ENCODE measurements around the gene CDH24. TPM values are rescaled to one million over a fixed set of nuclear protein-coding genes. Genes with fewer than 3 reads are reported as not detected.

Gene CDH24
- total RNA-seq, 1 experiment from 2014 or later: 5.0 TPM

DNA sequence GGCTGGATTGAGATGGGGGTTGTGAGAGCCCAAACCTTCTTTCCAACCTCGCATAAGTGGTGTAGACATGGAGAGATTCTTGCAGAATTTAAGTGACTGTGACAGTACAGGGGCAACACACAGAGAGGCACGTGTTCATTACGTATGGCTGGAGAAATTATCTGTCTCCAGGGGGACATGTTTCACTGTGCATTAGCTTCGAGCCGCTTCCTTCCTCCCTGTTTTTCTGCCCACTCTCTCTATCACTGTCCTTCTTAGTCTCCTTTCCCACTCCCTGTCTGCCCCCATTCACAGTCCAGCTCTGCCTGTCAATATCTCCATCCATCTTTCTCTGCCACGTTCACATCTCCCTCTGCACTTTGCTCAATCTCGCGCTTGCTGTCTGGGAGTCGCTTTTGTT is 35.9 kb downstream of the CDH24 start:
- no peaks in the 10 kb centered on the region for H3K4me1 Mint-ChIP-seq (ENCODE audit: low read depth, unreplicated experiment)
- CTCF ChIA-PET: no interaction called here
- peaks cover 9% of the 10 kb centered on the region for H3K36me3 Mint-ChIP-seq (ENCODE audit: insufficient read depth, unreplicated experiment)
- H3K4me3 Mint-ChIP-seq (ENCODE audit: low read depth, unreplicated experiment): no peak overlapping the region
- no peaks in the 10 kb centered on the region for H3K9me3 Mint-ChIP-seq (ENCODE audit: low read depth, unreplicated experiment)
- TF ChIP-seq, protein P1, sequence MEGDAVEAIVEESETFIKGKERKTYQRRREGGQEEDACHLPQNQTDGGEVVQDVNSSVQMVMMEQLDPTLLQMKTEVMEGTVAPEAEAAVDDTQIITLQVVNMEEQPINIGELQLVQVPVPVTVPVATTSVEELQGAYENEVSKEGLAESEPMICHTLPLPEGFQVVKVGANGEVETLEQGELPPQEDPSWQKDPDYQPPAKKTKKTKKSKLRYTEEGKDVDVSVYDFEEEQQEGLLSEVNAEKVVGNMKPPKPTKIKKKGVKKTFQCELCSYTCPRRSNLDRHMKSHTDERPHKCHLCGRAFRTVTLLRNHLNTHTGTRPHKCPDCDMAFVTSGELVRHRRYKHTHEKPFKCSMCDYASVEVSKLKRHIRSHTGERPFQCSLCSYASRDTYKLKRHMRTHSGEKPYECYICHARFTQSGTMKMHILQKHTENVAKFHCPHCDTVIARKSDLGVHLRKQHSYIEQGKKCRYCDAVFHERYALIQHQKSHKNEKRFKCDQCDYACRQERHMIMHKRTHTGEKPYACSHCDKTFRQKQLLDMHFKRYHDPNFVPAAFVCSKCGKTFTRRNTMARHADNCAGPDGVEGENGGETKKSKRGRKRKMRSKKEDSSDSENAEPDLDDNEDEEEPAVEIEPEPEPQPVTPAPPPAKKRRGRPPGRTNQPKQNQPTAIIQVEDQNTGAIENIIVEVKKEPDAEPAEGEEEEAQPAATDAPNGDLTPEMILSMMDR (IDR thresholded peaks at IDR 0.05; ENCODE audit: unreplicated experiment): no peak
- no TSS peak for BruUV-seq (replicated peaks)
- no peak overlapping the region for H3K27ac Mint-ChIP-seq (ENCODE audit: unreplicated experiment)
- H3K27me3 Mint-ChIP-seq (ENCODE audit: unreplicated experiment): no peaks in the 10 kb centered on the region
- intact Hi-C loops (cut with micrococcal nuclease; ENCODE audit: unreplicated experiment): no loop called here
- no peak for DNase-seq

DNA sequence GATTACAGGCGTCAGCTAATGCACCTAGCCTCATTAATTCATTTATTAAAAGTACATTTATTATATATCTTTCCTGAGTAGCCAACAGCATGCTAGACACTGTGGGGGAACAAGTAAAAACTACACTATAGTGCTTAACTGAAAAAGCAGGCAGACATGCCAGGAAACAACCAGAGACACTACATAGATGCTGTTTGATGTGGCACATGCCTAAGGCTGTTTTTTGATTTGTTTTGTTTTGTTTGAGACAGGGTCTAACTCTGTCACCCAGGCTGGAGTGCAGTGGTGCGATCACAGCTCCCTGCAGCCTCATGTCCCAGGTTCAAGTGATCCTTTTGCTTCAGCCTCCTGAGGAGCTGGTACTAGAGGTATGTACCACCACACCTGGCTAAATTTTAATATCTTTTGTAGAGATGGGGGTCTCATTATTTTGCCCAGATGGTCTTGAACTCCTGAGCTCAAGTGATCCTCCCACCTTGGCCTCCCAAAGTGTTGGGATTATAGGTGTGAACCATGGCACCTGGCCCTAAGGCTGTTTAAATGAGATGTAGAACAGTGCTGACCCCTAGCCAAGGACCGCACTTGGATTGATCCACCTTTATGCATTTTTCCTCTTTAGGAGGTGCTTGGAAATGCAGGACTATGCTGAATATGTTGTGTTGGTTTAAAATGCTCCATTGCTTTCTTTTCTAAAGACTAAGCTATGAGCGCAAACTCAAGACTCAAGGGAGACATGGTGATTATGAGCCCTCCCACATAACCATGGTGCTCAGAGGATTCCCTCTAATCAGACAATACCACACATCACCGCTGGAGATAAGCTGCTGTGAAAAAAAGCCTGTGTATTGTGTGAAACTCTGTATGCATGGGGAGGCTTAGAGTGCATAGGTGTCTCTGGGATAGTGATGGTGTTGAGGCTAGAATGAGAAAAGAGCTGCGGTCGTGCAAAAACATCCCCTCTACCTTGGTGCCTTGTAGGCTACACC is 36.9 kb downstream of the CDH24 start:
- no peak for DNase-seq
- H3K27ac Mint-ChIP-seq (ENCODE audit: unreplicated experiment): no peak overlapping the region
- H3K36me3 Mint-ChIP-seq (ENCODE audit: insufficient read depth, unreplicated experiment): peaks cover 5% of the 10 kb centered on the region
- H3K4me1 Mint-ChIP-seq (ENCODE audit: low read depth, unreplicated experiment): no peaks in the 10 kb centered on the region
- no peaks in the 10 kb centered on the region for H3K27me3 Mint-ChIP-seq (ENCODE audit: unreplicated experiment)
- no peak overlapping the region for H3K4me3 Mint-ChIP-seq (ENCODE audit: low read depth, unreplicated experiment)
- H3K9me3 Mint-ChIP-seq (ENCODE audit: low read depth, unreplicated experiment): no peaks in the 10 kb centered on the region
- intact Hi-C loops (cut with micrococcal nuclease; ENCODE audit: unreplicated experiment): no loop called here
- BruUV-seq (replicated peaks): no TSS peak
- TF ChIP-seq, protein P1 (IDR thresholded peaks at IDR 0.05; ENCODE audit: unreplicated experiment): no peak
- CTCF ChIA-PET: interaction anchor here (0.6 kb wide), 1 partner anchor 98 kb away, joined by 4 read pairs; no protein-coding TSS in a partner anchor

DNA sequence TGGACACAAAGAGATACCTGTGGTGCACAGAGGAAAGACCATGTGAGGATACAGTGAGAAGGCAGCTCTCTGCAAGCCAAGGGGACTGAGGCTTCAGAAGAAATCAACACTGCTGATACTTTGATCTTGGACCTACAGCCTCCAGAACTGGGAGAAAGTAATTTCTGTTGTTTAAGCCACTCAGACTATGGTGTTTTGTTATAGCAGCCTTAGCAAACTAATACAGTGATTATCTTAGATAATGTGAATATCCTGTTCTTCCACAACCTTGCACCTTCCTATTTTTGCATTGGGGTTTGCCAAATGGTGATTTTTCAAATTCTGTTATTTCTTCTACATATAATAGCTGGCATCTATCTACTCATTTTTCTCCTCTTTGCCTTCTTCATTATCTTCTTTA is 39.2 kb downstream of the CDH24 start:
- TF ChIP-seq, protein P1 (IDR thresholded peaks at IDR 0.05; ENCODE audit: unreplicated experiment): no peak
- Mint-ChIP-seq H3K4me3 (ENCODE audit: low read depth, unreplicated experiment) (no peak overlapping the region), H3K4me1 (ENCODE audit: low read depth, unreplicated experiment) (no peaks in the 10 kb centered on the region), H3K9me3 (ENCODE audit: low read depth, unreplicated experiment) (no peaks in the 10 kb centered on the region), H3K27me3 (ENCODE audit: unreplicated experiment) (no peaks in the 10 kb centered on the region), H3K27ac (ENCODE audit: unreplicated experiment) (no peak overlapping the region), H3K36me3 (ENCODE audit: insufficient read depth, unreplicated experiment) (no peaks in the 10 kb centered on the region)
- intact Hi-C loops (cut with micrococcal nuclease; ENCODE audit: unreplicated experiment): no loop called here
- no TSS peak for BruUV-seq (replicated peaks)
- DNase-seq: no peak
- CTCF ChIA-PET: no interaction called here

DNA sequence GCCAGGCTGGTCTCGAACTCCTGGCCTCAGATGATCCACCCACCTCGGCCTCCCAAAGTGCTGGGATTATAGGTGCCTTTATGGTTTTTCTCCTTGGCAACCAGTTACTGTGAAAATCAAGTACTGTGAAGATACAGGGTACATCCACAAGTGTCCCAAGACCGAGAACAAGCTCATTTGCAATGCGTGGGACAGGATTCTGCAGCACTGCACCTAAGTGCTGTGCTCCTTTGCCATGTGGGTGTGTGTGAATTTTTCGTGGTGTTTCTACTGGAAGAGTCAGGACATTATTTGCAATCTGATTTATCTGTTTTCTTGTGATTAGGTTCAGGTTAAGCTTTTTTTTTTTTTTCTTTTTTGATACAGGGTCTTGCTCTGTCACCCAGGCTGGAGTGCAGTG is 40.2 kb downstream of the CDH24 start:
- Mint-ChIP-seq H3K4me3 (ENCODE audit: low read depth, unreplicated experiment) (no peak overlapping the region), H3K9me3 (ENCODE audit: low read depth, unreplicated experiment) (no peaks in the 10 kb centered on the region), H3K27ac (ENCODE audit: unreplicated experiment) (no peak overlapping the region), H3K4me1 (ENCODE audit: low read depth, unreplicated experiment) (no peaks in the 10 kb centered on the region), H3K27me3 (ENCODE audit: unreplicated experiment) (no peaks in the 10 kb centered on the region), H3K36me3 (ENCODE audit: insufficient read depth, unreplicated experiment) (no peaks in the 10 kb centered on the region)
- CTCF ChIA-PET: interaction anchor here (0.5 kb wide), 1 partner anchor 163 kb away, joined by 6 read pairs; no protein-coding TSS in a partner anchor
- DNase-seq: no peak
- no TSS peak for BruUV-seq (replicated peaks)
- intact Hi-C loops (cut with micrococcal nuclease; ENCODE audit: unreplicated experiment): no loop called here
- TF ChIP-seq, protein P1 (IDR thresholded peaks at IDR 0.05; ENCODE audit: unreplicated experiment): no peak
